Endothelial cell (in vitro differentiated cells): Measurements from ENCODE around the gene KLHL36. TPM values are rescaled to one million over a fixed set of nuclear protein-coding genes. Genes with fewer than 3 reads are reported as not detected.

ENCODE experiments used
- DNase-seq: peaks from one replicate; pipeline ENCODE4 v3.0.0; 2021; ENCODE audit warnings: low spot score
- H3K27ac Mint-ChIP-seq: one replicate; pipeline ENCODE4 v1.8.0; 2021; ENCODE audit warnings: mixed read lengths, inconsistent platforms; ENCODE audit not compliant: unreplicated experiment
- H3K27me3 Mint-ChIP-seq: one replicate; pipeline ENCODE4 v1.8.0; 2021; ENCODE audit warnings: mild to moderate bottlenecking, moderate library complexity, mixed read lengths, inconsistent platforms; ENCODE audit not compliant: unreplicated experiment
- H3K36me3 Mint-ChIP-seq: one replicate; pipeline ENCODE4 v1.8.0; 2021; ENCODE audit warnings: mild to moderate bottlenecking, low read depth, mixed read lengths, inconsistent platforms; ENCODE audit not compliant: unreplicated experiment
- H3K4me1 Mint-ChIP-seq: one replicate; pipeline ENCODE4 v1.8.0; 2021; ENCODE audit warnings: mild to moderate bottlenecking, mixed read lengths, inconsistent platforms; ENCODE audit not compliant: unreplicated experiment
- H3K4me3 Mint-ChIP-seq: one replicate; pipeline ENCODE4 v1.8.0; 2021; ENCODE audit warnings: mild to moderate bottlenecking, mixed read lengths, inconsistent platforms; ENCODE audit not compliant: unreplicated experiment
- H3K9me3 Mint-ChIP-seq: one replicate; pipeline ENCODE4 v1.8.0; 2021; ENCODE audit warnings: mixed read lengths, inconsistent platforms; ENCODE audit not compliant: unreplicated experiment
- total RNA-seq: library from RNA; stranded (reverse); fragmentation: NEBNext Ultra II Directional; extraction: Animal tissue kit (Norgen Biotek cat#: 25700); gene quantifications from one replicate; pipeline ENCODE4 v1.2.1, GENCODE V29; 2021; ENCODE audit not compliant: unreplicated experiment
- TF ChIP-seq, protein P1 (sequence below): fragments of 200-600 bp; sonication (generic); IDR thresholded peaks from one replicate; pipeline ENCODE4 v1.5.0; 2021; ENCODE audit warnings: antibody characterized with exemption; ENCODE audit not compliant: unreplicated experiment

Gene KLHL36
- total RNA-seq, 1 donor from 2014 or later: 40.8 TPM

DNA sequence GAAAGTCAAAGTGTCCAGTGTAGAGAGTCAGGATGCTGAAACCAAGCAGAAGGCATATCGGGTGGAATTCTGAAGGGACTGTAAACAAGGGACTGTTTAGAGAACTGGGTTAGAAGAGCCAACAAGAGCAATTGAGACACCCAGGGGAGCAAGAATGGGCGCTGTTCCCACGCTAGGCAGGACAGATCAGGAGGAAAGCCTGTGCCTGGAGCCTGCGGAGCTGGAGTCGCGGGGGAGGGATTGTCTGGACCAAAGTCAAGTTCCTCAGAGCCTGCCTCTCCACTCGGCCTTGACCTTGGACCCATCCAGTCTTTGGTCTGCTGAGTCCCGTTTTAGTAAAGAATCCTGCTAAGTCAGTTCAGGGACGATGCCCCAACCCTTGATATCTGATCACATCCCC, 14.7 kb upstream of the KLHL36 start:
- DNase-seq: no peak
- Mint-ChIP-seq H3K36me3 (no peaks in the 10 kb centered on the region), H3K27me3 (peaks cover 1% of the 10 kb centered on the region), H3K4me1 (no peaks in the 10 kb centered on the region), H3K9me3 (no peaks in the 10 kb centered on the region), H3K4me3 (no peak overlapping the region), H3K27ac (no peak overlapping the region)
- TF ChIP-seq, protein P1, sequence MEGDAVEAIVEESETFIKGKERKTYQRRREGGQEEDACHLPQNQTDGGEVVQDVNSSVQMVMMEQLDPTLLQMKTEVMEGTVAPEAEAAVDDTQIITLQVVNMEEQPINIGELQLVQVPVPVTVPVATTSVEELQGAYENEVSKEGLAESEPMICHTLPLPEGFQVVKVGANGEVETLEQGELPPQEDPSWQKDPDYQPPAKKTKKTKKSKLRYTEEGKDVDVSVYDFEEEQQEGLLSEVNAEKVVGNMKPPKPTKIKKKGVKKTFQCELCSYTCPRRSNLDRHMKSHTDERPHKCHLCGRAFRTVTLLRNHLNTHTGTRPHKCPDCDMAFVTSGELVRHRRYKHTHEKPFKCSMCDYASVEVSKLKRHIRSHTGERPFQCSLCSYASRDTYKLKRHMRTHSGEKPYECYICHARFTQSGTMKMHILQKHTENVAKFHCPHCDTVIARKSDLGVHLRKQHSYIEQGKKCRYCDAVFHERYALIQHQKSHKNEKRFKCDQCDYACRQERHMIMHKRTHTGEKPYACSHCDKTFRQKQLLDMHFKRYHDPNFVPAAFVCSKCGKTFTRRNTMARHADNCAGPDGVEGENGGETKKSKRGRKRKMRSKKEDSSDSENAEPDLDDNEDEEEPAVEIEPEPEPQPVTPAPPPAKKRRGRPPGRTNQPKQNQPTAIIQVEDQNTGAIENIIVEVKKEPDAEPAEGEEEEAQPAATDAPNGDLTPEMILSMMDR: no peak

DNA sequence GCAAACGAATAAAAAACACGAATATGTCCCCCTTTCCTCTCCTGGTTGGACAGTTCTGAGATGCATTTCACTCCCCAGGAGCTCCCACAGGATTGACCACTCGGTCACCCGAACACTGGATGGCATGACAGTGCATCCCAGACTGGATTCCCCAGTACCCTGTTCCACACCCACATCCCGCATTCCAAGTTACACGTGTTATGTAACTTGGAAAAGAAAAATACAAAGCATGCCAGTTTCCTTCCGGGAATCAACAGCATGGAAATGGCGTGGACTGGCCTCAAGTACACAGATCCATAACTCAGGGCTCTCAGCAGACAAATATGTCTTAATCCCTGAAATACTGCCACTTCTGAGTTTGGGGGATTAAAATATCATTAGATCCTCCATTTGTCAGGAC, 12.6 kb upstream of the KLHL36 start:
- no peaks in the 10 kb centered on the region for H3K36me3 Mint-ChIP-seq
- H3K27me3 Mint-ChIP-seq: peaks cover 1% of the 10 kb centered on the region
- no peak overlapping the region for H3K4me3 Mint-ChIP-seq
- H3K9me3 Mint-ChIP-seq: no peaks in the 10 kb centered on the region
- H3K27ac Mint-ChIP-seq: peak overlapping the region; percentile 48
- DNase-seq: no peak
- TF ChIP-seq, protein P1: no peak
- no peaks in the 10 kb centered on the region for H3K4me1 Mint-ChIP-seq

DNA sequence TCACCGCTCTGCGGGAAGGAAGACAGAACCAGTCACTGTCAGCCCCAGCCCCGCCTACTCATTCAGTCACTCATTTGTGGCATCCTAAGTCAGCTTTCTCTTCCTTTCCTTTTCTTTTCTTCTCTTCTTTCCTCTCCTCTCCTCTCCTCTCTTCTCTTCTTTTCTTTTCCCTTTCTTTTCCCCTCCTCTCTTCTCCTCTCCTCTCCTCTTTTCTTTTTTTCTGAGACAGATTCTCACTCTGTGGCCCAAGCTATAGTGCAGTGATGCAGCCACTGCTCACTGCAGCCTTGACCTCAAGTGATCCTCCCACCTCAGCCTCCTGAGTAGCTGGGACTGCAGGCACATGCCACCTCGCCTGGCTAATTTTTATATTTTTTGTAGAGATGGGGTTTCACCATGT, 10.6 kb upstream of the KLHL36 start:
- H3K27me3 Mint-ChIP-seq: peaks cover 1% of the 10 kb centered on the region
- no peak overlapping the region for H3K4me3 Mint-ChIP-seq
- TF ChIP-seq, protein P1: no peak
- H3K4me1 Mint-ChIP-seq: peaks cover 6% of the 10 kb centered on the region
- no peak for DNase-seq
- H3K27ac Mint-ChIP-seq: no peak overlapping the region
- H3K9me3 Mint-ChIP-seq: no peaks in the 10 kb centered on the region
- no peaks in the 10 kb centered on the region for H3K36me3 Mint-ChIP-seq

DNA sequence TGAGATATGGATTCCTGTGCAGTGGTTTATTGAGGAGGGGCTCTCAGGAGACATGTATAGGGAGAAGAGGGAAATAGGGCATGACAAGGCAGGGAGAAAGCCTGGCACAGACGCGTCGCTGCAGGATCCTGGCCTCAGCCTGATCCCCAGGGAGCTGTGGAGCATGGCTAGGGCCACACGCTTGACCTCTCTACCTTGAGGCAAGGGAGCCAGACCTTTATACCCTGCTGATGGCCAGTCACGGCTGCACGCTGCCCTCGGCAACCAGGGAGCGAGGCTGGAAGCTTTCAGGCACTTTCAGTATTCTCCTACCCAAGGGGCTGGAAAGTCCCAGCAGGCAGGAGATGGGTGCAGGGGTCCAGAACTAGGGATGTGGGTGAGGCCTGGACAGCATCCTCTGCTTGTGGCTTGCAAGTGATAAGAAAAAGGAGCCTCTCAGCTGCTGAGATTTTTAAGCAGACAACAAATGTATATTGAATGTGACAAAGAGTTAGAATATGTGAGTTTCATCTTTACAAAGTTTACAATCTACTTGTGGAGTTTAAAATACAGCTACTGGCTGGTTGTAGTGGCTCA, 10.0 kb upstream of the KLHL36 start:
- no peak for DNase-seq
- Mint-ChIP-seq H3K27me3 (peaks cover 7% of the 10 kb centered on the region), H3K27ac (no peak overlapping the region), H3K9me3 (no peaks in the 10 kb centered on the region), H3K4me1 (peaks cover 7% of the 10 kb centered on the region), H3K4me3 (no peak overlapping the region), H3K36me3 (no peaks in the 10 kb centered on the region)
- TF ChIP-seq, protein P1: no peak

DNA sequence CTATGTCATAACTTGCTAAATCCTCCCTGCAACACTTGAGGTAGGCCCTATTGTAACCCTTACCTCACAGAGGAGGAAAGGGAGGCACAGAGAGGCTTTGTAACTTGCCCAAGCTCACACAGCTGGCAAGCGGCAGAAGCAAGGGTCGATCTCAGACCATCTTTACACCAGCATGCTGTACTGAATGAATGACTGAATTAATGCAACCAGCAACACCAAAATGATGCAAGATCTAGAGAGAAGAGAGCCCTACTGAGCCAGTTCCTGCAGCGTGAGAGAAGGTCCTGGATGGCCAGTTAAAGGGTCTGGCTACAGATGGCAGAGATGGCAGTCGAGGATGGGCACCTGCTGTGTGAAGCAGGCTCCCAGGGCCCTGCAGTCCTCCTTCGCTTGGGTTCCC, 8.2 kb upstream of the KLHL36 start:
- peaks cover 8% of the 10 kb centered on the region for H3K27me3 Mint-ChIP-seq

More for the DNA sequence above, 8.2 kb upstream of the KLHL36 start:
- no peak for DNase-seq
- TF ChIP-seq, protein P1: no peak
- Mint-ChIP-seq H3K4me3 (no peak overlapping the region), H3K36me3 (no peaks in the 10 kb centered on the region), H3K27ac (no peak overlapping the region), H3K9me3 (no peaks in the 10 kb centered on the region), H3K4me1 (peaks cover 7% of the 10 kb centered on the region)
